DND-41 (cell line): ENCODE measurements around the gene C9orf40.

Experiments used
- EZH2 ChIP-seq: IDR thresholded peaks from 3 replicates; pipeline ENCODE4 v1.6.1; 2012; ENCODE audit warnings: borderline replicate concordance, low read depth, mild to moderate bottlenecking, moderate library complexity, low read length, inconsistent platforms; ENCODE audit not compliant: severe bottlenecking
- TF ChIP-seq, protein P1 (sequence below): IDR thresholded peaks from 2 replicates; pipeline ENCODE4 v1.5.1; 2012; ENCODE audit warnings: borderline replicate concordance, low read length, moderate library complexity, mild to moderate bottlenecking; ENCODE audit not compliant: poor library complexity, severe bottlenecking; ENCODE audit errors: extremely low read depth

DNA sequence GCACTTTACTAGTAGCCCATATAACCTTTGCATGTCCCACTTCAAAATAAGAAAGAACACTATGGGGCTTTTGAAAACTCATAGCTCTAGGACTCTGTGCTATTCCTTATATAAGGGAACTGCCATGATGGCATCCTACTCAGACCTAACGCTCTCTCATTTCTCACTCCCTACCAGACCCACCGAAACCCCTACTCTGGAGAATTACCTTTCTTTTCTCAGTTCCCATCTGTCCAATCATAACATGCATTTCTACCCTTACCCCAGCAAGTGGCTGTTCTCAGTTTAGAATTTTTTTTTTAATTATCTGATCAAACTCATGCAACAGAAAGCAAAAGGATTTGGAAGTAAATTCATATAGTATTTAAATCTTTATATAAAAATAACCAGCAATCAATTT, 48.1 kb upstream of the C9orf40 start:
- TF ChIP-seq, protein P1, sequence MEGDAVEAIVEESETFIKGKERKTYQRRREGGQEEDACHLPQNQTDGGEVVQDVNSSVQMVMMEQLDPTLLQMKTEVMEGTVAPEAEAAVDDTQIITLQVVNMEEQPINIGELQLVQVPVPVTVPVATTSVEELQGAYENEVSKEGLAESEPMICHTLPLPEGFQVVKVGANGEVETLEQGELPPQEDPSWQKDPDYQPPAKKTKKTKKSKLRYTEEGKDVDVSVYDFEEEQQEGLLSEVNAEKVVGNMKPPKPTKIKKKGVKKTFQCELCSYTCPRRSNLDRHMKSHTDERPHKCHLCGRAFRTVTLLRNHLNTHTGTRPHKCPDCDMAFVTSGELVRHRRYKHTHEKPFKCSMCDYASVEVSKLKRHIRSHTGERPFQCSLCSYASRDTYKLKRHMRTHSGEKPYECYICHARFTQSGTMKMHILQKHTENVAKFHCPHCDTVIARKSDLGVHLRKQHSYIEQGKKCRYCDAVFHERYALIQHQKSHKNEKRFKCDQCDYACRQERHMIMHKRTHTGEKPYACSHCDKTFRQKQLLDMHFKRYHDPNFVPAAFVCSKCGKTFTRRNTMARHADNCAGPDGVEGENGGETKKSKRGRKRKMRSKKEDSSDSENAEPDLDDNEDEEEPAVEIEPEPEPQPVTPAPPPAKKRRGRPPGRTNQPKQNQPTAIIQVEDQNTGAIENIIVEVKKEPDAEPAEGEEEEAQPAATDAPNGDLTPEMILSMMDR: no peak
- no peak for TF ChIP-seq EZH2
